Adipocyte (in vitro differentiated cells): ENCODE measurements around the gene SUSD3.

Source experiments
- DNase-seq: peaks from one replicate; pipeline ENCODE4 v3.0.0-alpha.2; 2015; ENCODE audit warnings: low read depth
- H3K27me3 ChIP-seq: replicated peaks from 2 replicates; pipeline ENCODE4 v1.7.0; 2013; ENCODE audit warnings: mild to moderate bottlenecking, low read length, moderate library complexity; ENCODE audit not compliant: control insufficient read depth, insufficient read depth
- H3K36me3 ChIP-seq: 2 replicates; pipeline ENCODE4 v1.7.0; 2013; ENCODE audit warnings: low read length, mild to moderate bottlenecking, moderate library complexity; ENCODE audit not compliant: control insufficient read depth, insufficient read depth, severe bottlenecking
- H3K4me1 ChIP-seq: 2 replicates; pipeline ENCODE4 v1.7.0; 2013; ENCODE audit warnings: mild to moderate bottlenecking, low read length, moderate library complexity; ENCODE audit not compliant: control insufficient read depth, insufficient read depth
- H3K4me3 ChIP-seq: 2 replicates; pipeline ENCODE4 v1.7.0; 2013; ENCODE audit warnings: mild to moderate bottlenecking, low read length, moderate library complexity
- H3K9ac ChIP-seq: 2 replicates; pipeline ENCODE4 v1.7.0; 2013; ENCODE audit warnings: mild to moderate bottlenecking, low read length, moderate library complexity
- H3K9me3 ChIP-seq: 2 replicates; pipeline ENCODE4 v1.7.0; 2013; ENCODE audit warnings: mild to moderate bottlenecking, low read length, moderate library complexity; ENCODE audit not compliant: control insufficient read depth

SUSD3 gene

DNA sequence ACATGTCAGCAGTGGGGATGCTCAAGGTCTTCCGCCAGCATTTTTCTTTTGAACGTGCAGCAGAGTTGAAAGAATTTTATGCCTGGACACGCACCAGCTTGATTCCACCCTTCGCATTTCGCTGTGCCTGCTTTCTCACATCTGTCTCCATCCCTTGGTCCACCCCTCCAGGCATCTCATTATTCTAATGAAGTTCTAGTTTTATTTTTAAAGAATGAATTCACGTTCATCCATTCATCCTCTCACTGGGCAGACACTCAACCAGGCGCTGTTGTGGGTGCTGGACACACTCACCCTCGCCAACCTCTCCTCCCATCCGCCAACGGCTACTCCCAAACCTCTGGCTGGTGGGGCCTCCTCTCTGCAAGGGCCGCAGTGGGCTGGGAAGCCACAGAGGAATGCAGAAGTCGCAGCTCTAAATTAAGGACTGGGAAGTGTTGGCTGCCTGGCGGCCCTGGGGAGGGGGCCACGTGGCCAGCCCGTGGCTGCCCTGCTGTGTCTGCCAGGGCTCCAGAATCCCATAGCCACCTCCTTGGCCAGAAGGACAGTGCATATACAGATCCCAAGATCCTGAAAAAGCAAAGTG, 6.7 kb downstream of the SUSD3 start:
- peaks cover 15% of the 10 kb centered on the region for H3K4me1 ChIP-seq
- peaks cover under 1% of the 10 kb centered on the region for H3K27me3 ChIP-seq
- H3K4me3 ChIP-seq: no peak overlapping the region
- peaks cover 8% of the 10 kb centered on the region for H3K9me3 ChIP-seq
- H3K9ac ChIP-seq: no peak overlapping the region
- no peaks in the 10 kb centered on the region for H3K36me3 ChIP-seq
- DNase-seq: no peak

DNA sequence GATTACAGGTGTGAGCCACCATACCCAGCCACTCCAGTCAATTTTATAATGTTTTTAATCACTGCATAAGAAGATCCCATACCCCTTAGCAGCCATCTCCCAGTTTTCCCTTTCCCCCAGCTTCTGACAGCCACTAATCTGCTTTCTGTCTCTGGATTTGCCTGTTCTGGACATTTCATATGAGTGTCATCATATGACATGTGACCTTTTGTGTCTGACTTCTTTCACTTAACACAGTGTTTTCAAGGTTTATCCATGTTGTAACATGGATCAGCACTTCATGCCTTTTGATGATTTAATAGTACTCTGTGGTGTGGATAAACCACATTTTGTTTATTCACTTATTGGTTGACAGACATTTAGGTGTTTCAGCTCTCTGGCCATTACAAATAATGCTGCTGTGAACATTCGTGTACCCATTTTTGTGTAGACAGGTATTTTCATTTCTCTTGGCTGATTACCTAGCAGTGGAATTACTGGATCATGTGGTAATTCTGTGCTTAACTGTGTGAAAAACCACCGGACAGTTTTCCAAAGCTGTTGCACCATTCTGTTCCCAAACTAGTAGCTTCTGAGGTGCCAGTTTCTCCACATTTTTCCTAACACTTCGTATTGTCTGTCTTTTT, 8.6 kb downstream of the SUSD3 start:
- Histone ChIP-seq H3K9me3 (peaks cover 8% of the 10 kb centered on the region), H3K4me3 (no peak overlapping the region), H3K36me3 (no peaks in the 10 kb centered on the region), H3K4me1 (peaks cover 4% of the 10 kb centered on the region), H3K27me3 (no peaks in the 10 kb centered on the region), H3K9ac (no peak overlapping the region)
- no peak for DNase-seq

DNA sequence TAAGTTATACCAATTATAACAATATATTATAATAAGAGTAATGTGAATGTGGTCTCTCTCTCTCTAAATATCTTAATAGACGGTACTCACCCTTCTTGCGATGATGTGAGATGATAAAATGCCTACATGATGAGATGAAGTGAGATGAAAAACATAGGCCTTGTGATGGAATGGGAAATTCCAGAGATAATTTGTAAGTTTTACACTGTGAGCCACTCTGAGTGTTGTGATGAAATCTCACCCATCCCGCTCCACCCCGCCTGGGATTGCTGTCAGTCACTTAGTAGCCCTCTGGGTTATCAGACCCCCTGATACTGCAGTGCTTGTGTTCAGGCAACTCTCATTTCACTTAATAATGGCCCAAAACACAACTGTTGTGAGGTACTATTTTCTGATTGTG, 10.5 kb downstream of the SUSD3 start:
- Histone ChIP-seq H3K9ac (no peak overlapping the region), H3K4me1 (peaks cover 4% of the 10 kb centered on the region), H3K36me3 (no peaks in the 10 kb centered on the region), H3K4me3 (no peak overlapping the region), H3K9me3 (peaks cover 8% of the 10 kb centered on the region), H3K27me3 (no peaks in the 10 kb centered on the region)
- no peak for DNase-seq

DNA sequence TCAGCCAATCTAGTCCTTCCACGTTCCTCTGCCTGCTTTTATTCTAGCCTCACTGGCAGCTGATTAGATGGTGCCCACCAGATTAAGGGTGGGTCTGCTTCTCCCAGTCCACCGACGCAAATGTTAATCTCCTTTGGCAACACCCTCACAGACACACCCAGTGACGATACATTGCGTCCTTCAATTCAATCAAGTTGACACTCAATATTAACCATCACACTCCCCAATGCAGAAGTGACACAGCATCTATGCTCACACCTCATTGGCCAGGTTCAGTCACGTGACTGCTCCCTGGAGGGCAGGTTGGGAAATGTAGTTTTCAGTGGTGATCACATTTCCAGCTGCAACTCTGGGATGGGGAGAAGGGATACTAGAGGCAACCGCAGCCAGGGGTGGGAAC, 13.0 kb downstream of the SUSD3 start:
- Histone ChIP-seq H3K9ac (no peak overlapping the region), H3K36me3 (no peaks in the 10 kb centered on the region), H3K27me3 (no peaks in the 10 kb centered on the region), H3K9me3 (peaks cover 8% of the 10 kb centered on the region), H3K4me3 (no peak overlapping the region), H3K4me1 (peaks cover 4% of the 10 kb centered on the region)
- DNase-seq: no peak

DNA sequence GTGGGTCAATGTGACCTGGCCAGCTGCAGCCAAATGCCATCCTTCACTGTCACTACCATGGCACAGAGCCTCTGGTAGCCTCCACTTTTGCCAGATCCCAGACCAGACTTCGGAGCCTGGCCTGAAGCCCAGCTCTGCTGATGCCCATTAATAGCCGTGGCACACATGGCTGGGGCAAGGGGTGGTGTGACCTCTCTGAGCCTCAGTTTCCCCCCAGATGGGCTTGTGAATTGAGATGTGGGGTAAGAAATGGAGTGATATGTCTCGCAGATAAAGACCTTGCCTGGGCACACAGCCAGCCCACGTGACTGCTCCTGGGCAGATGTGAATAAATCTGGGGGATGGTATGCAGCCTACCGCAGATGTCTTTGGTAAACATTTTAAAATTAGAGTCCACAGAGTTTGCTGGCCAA, 13.9 kb downstream of the SUSD3 start:
- Histone ChIP-seq H3K9ac (no peak overlapping the region), H3K9me3 (peaks cover 8% of the 10 kb centered on the region), H3K4me1 (no peaks in the 10 kb centered on the region), H3K36me3 (no peaks in the 10 kb centered on the region), H3K27me3 (no peaks in the 10 kb centered on the region), H3K4me3 (no peak overlapping the region)
- peak; percentile 21 for DNase-seq

DNA sequence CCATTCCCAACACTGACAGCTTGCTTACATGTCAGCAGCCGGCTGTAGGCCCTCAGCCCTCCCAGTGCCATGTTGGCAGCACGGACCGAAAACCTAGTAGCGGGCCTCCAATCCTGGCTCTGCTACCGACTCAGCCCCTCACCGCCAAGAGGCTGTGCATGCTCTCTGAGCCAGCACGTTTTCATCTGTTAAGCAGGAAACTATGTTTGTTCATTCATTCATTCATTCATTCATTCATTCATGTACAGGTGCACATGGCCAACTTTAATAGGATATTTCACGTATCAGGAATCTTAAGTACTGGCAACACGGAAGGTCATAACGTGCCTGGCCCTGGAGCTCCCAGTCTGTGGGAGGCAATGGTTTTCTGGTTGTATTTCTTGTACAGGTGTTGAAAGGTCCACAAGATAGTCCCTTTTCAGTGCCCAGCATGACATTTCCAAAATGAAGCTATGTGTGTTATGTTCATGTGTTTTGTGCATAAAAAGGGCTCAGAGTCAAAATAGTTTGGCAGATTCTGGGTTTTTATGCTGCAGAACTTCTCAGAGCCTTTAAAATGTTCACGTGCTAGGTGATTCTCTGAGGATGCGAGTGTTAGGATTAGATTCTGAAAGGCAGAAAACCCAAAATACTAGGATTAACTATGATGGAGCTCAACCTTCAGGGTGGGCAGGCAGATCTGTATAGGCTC, 17.7 kb downstream of the SUSD3 start:
- H3K9ac ChIP-seq: no peak overlapping the region
- no peak for DNase-seq
- H3K36me3 ChIP-seq: no peaks in the 10 kb centered on the region
- no peaks in the 10 kb centered on the region for H3K27me3 ChIP-seq
- H3K4me3 ChIP-seq: no peak overlapping the region
- no peaks in the 10 kb centered on the region for H3K9me3 ChIP-seq
- H3K4me1 ChIP-seq: no peaks in the 10 kb centered on the region

DNA sequence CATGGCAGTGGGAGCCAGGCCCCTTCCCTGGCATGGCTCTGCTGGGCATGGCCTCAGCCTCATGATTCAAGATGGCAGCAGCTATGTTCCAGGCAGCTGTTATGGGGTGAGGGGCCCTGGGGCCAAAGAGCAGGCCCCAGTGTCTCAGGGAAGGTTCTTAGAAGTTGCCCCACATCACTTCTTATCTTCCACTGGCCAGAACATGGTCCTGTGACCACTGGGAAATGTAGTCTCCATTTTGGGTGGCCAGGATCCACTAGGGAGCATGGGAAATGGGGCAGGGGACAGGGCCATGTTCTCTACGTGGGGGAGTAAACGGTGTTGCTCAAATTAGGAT, 18.3 kb downstream of the SUSD3 start:
- Histone ChIP-seq H3K4me3 (no peak overlapping the region), H3K4me1 (no peaks in the 10 kb centered on the region), H3K9me3 (no peaks in the 10 kb centered on the region), H3K36me3 (no peaks in the 10 kb centered on the region), H3K27me3 (no peaks in the 10 kb centered on the region), H3K9ac (no peak overlapping the region)
- no peak for DNase-seq

DNA sequence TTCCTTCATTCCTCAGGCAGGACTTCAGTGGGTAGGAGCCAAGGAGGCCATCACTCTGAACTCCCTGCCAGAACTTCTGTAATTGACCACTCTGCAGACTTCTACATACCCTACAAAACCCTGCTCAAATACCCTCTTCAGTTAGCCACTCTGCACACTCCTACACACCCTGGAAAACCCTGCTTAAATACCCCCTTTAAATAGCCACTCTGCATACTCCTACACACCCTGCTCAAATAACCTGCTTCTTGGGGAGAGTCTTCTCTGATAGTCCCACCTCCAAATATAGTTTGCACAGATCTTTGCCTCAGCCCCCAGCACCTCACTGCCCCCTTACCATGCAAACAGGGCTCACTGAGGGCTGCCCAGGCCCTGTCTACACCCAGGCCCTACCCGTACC, 18.9 kb downstream of the SUSD3 start:
- Histone ChIP-seq H3K4me1 (no peaks in the 10 kb centered on the region), H3K9me3 (no peaks in the 10 kb centered on the region), H3K4me3 (no peak overlapping the region), H3K27me3 (no peaks in the 10 kb centered on the region), H3K9ac (no peak overlapping the region), H3K36me3 (no peaks in the 10 kb centered on the region)
- DNase-seq: no peak

DNA sequence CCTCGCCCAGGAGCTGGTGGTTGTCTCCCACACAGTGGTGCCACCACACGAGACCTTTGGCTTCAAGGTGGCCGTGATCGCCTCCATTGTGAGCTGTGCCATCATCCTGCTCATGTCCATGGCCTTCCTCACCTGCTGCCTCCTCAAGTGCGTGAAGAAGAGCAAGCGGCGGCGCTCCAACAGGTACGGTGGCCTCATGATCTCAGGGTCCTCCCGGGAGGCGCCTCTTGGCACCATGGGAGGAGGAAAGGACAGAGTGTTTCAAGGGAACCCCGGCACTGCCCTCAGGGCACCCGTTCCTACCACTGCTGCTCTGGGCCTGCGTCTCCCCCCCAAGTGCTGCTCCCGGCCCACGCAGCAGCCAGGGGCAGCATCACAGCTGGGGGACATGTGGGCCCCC, 19.3 kb downstream of the SUSD3 start:
- Histone ChIP-seq H3K4me1 (no peaks in the 10 kb centered on the region), H3K9ac (no peak overlapping the region), H3K36me3 (no peaks in the 10 kb centered on the region), H3K9me3 (no peaks in the 10 kb centered on the region), H3K27me3 (no peaks in the 10 kb centered on the region), H3K4me3 (no peak overlapping the region)
- no peak for DNase-seq

DNA sequence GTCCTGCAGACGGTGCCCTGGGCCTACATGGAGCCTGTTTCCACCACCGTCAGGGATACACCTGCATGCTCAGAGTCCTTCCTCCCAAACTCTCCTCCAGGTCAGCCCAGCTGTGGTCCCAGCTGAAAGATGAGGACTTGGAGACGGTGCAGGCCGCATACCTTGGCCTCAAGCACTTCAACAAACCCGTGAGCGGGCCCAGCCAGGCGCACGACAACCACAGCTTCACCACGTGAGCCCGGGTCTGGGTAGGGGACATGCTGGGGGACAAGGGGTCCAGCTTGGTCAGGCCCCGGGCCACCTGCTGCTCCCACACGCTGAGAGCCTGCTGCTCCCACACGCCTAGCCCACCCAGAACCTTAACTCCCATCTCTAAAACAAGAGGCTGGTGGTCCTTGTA, 20.9 kb downstream of the SUSD3 start:
- Histone ChIP-seq H3K27me3 (no peaks in the 10 kb centered on the region), H3K9me3 (no peaks in the 10 kb centered on the region), H3K4me3 (no peak overlapping the region), H3K9ac (no peak overlapping the region), H3K36me3 (no peaks in the 10 kb centered on the region), H3K4me1 (peaks cover 4% of the 10 kb centered on the region)
- DNase-seq: no peak

DNA sequence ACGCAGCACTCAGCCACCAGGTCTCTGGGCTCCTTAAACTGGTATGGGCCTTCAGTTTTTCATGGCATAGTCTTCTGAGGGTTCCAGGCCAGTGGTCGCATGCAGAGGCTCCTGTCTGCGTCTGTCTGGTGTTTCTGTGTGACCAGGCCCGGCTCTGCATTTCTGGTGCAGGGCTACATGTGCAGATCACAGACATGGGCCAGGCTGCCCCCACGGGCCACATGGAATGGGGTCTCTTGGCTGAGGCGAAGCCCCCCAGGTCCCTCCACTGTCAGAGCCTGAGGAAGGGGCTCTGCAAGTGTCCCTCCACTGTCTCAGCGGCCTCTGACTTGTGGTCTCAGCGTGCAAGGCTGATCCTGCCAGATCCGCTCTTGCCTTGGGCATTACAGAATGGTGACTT, 21.9 kb downstream of the SUSD3 start:
- no peak for DNase-seq
- Histone ChIP-seq H3K4me1 (peaks cover 4% of the 10 kb centered on the region), H3K4me3 (no peak overlapping the region), H3K36me3 (no peaks in the 10 kb centered on the region), H3K27me3 (no peaks in the 10 kb centered on the region), H3K9ac (no peak overlapping the region), H3K9me3 (no peaks in the 10 kb centered on the region)
